Immature natural killer cell (primary cell): Measurements from ENCODE around the gene SORCS2. TPM values are rescaled to one million over a fixed set of nuclear protein-coding genes. Genes with fewer than 3 reads are reported as not detected.

Experiments
- DNase-seq, 3 donors: peaks; one replicate each; pipeline ENCODE4 v3.0.0; 2022; ENCODE audit warnings: mixed read lengths in 1 of 3
- H3K27ac Mint-ChIP-seq, 6 donors: one replicate each; pipeline ENCODE4 v1.8.0; 2020; ENCODE audit warnings: mixed read lengths in 6 of 6, mild to moderate bottlenecking in 5 of 6, inconsistent platforms in 4 of 6, moderate library complexity in 3 of 6
- H3K27me3 Mint-ChIP-seq, 3 donors: one replicate each; pipeline ENCODE4 v1.8.0; 2020 to 2021; ENCODE audit warnings: low read depth in 3 of 3, mild to moderate bottlenecking in 3 of 3, mixed read lengths in 3 of 3, moderate library complexity in 3 of 3, inconsistent platforms in 1 of 3
- H3K36me3 Mint-ChIP-seq, 3 donors: one replicate each; pipeline ENCODE4 v1.8.0; 2020; ENCODE audit warnings: mixed read lengths in 3 of 3, inconsistent platforms in 2 of 3, mild to moderate bottlenecking in 2 of 3
- H3K4me1 Mint-ChIP-seq, 2 donors: one replicate each; pipeline ENCODE4 v1.8.0; 2020; ENCODE audit warnings: inconsistent platforms in 2 of 2, mild to moderate bottlenecking in 2 of 2, mixed read lengths in 2 of 2, moderate library complexity in 1 of 2
- H3K4me3 Mint-ChIP-seq, 5 donors: one replicate each; pipeline ENCODE4 v1.8.0; 2020; ENCODE audit warnings: mild to moderate bottlenecking in 5 of 5, mixed read lengths in 5 of 5, inconsistent platforms in 3 of 5, moderate library complexity in 3 of 5
- H3K9me3 Mint-ChIP-seq, 6 donors: one replicate each; pipeline ENCODE4 v1.8.0; 2020; ENCODE audit warnings: mild to moderate bottlenecking in 6 of 6, mixed read lengths in 6 of 6, inconsistent platforms in 4 of 6, moderate library complexity in 3 of 6
- polyA plus RNA-seq, 3 donors: library from polyadenylated mRNA; unstranded; fragments of 300-500 nt; fragmentation: Illumina TruSeq; gene quantifications; one replicate each; pipeline ENCODE4 v1.2.3, GENCODE V29; 2021

Gene SORCS2
- polyA plus RNA-seq, 3 donors from 2014 or later, result 0.04 to 0.16 TPM; not detected in 1

GRCh38 chr4:7301126-7301785, 108.9 kb downstream of the SORCS2 start:
- Mint-ChIP-seq H3K36me3 (no peaks in the 10 kb centered on the region), H3K27me3 (peaks cover 1 to 16% (median 14%) of the 10 kb centered on the region in 3 donors), H3K4me3 (no peak overlapping the region)

DNA sequence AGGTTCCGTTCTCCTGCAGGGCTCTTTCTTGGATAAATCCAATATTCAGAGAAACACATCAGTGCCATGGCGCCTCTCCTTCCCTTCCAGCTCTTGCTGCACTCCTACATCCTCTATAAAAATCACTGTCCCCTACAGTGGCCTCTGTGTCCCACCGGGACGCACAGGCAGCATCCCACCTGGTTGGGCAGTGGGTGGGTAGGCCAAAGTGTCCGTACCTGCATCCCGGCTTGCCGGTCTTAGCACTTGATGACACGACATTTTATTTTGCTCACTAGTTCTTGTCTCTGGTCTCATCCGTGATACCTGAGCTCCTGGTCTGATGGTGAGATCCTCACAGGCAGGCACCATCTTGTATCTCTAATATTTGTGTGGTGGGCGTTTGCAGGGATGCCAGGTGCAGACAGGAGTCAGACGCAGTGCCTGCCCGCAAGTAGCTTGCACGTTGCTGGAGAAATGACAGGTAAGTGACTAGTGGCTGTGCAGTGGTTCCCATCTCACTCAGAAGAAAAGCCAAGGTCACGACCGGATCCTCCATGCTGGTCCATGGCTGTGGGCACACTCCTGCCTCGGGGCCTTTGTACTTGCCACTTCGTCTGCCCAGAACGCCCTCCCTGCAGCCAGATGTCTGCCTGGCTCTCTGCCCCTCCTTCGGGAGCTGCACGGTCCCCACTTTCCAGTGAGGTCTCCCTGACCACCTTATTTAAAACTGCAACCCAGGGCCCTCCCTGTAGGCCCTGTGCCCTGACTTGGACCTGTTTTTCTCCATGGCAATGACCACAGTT, 109.7 kb downstream of the SORCS2 start:
- Mint-ChIP-seq H3K9me3 (no peaks in the 10 kb centered on the region), H3K27me3 (peaks cover 1 to 17% (median 14%) of the 10 kb centered on the region in 3 donors), H3K27ac (no peak overlapping the region), H3K4me1 (no peaks in the 10 kb centered on the region), H3K36me3 (no peaks in the 10 kb centered on the region), H3K4me3 (no peak overlapping the region)
- DNase-seq, result no peak

More at GRCh38 chr4:7301126-7301785, 108.9 kb downstream of the SORCS2 start:
- Mint-ChIP-seq H3K9me3 (no peaks in the 10 kb centered on the region), H3K27ac (peak overlapping the region in 1 of 6 donors; percentile 83), H3K4me1 (no peaks in the 10 kb centered on the region)
- no peak for DNase-seq

GRCh38 chr4:7302781-7303404, 110.6 kb downstream of the SORCS2 start:
- Mint-ChIP-seq H3K27me3 (peaks cover 1 to 19% (median 16%) of the 10 kb centered on the region in 3 donors), H3K36me3 (no peaks in the 10 kb centered on the region), H3K4me1 (no peaks in the 10 kb centered on the region), H3K9me3 (no peaks in the 10 kb centered on the region), H3K27ac (no peak overlapping the region), H3K4me3 (no peak overlapping the region)
- no peak for DNase-seq

DNA sequence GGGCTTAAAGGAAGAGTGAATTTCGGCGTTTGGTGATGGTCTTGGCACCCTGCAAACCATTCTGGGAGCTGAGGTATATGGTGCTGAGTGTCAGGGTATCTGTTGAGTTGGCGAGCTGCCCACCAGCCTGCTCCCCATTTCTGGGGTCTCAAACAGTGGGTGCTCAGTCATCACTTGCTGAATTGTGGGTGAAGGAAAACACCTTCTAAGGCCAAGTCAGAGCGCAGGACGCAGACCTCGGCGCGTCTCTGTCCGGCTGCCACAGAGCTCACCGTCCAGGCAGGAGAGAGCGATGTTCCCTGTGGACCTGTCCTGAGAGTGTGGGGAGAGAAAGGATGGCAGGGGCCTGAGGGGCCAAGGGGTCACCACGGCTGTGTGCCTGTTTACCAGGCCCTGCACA, 111.2 kb downstream of the SORCS2 start:
- Mint-ChIP-seq H3K4me3 (no peak overlapping the region), H3K4me1 (no peaks in the 10 kb centered on the region), H3K36me3 (no peaks in the 10 kb centered on the region), H3K27ac (no peak overlapping the region), H3K27me3 (peaks cover 1 to 19% (median 11%) of the 10 kb centered on the region in 3 donors), H3K9me3 (no peaks in the 10 kb centered on the region)
- DNase-seq, result no peak

- H3K36me3 Mint-ChIP-seq, result no peaks in the 10 kb centered on the region
- H3K4me1 Mint-ChIP-seq, result no peaks in the 10 kb centered on the region
- no peak overlapping the region for H3K4me3 Mint-ChIP-seq
- peaks cover 1 to 16% (median 9%) of the 10 kb centered on the region in 3 donors for H3K27me3 Mint-ChIP-seq
- no peaks in the 10 kb centered on the region for H3K9me3 Mint-ChIP-seq
- H3K27ac Mint-ChIP-seq, result no peak overlapping the region
- DNase-seq, result no peak
Measured at GRCh38 chr4:7304436-7304835, 112.1 kb downstream of the SORCS2 start.

DNA sequence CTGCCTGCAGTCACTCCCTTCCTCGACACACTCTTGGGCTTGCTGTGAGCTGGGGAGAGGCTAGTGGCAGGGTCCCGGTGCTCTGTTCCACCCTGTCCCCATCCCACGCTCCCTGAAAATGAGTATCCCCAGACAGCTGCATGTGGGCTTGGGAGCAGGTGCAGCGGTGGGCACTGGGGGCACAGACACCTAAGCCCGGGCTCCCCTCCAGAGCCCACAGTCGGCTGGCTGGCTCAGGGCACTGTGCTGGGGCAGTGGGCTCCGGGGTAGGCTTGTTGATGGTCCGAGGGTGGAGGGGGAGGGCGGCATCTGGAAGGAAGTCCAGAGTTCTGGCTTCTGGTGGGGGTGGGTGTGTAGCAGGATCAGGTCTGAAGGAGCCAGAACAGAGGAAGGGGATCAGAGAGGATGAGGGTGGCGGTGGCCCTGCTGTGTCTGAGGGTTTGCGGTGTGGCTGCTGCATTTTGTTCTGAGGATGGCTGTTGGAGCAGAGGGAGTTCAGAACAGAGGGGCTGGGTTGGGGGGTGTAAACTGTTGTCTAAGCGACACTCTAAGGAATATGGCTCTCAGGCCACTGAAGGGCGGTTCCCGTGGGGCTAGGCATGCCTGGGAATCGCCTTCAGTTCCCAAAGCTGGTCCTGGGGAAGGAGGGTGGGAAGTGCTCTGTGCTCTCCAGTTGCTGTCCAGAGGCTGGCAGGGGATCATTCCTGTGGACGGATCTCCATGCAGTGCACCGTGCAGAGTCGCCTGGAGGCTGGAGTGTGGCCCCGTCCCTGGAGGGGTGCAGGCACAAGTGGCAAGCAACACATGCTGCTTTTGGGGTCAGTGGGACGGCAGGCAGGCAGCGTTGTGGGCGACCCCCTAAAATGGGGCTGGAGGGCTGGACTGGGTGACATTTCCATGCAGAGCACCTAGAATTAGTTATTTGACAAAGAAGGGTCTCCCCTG, 114.0 kb downstream of the SORCS2 start:
- no peak for DNase-seq
- no peak overlapping the region for H3K4me3 Mint-ChIP-seq
- H3K27ac Mint-ChIP-seq, result no peak overlapping the region

GRCh38 chr4:7306986-7307385, 114.6 kb downstream of the SORCS2 start:
- DNase-seq, result no peak
- Mint-ChIP-seq H3K9me3 (no peaks in the 10 kb centered on the region), H3K27me3 (peaks cover 1 to 11% (median 7%) of the 10 kb centered on the region in 3 donors), H3K4me3 (no peak overlapping the region), H3K36me3 (no peaks in the 10 kb centered on the region), H3K27ac (no peak overlapping the region), H3K4me1 (no peaks in the 10 kb centered on the region)

More for the DNA sequence above, 114.0 kb downstream of the SORCS2 start:
- Mint-ChIP-seq H3K27me3 (peaks cover 1 to 11% (median 7%) of the 10 kb centered on the region in 3 donors), H3K4me1 (no peaks in the 10 kb centered on the region), H3K36me3 (no peaks in the 10 kb centered on the region), H3K9me3 (no peaks in the 10 kb centered on the region)

DNA sequence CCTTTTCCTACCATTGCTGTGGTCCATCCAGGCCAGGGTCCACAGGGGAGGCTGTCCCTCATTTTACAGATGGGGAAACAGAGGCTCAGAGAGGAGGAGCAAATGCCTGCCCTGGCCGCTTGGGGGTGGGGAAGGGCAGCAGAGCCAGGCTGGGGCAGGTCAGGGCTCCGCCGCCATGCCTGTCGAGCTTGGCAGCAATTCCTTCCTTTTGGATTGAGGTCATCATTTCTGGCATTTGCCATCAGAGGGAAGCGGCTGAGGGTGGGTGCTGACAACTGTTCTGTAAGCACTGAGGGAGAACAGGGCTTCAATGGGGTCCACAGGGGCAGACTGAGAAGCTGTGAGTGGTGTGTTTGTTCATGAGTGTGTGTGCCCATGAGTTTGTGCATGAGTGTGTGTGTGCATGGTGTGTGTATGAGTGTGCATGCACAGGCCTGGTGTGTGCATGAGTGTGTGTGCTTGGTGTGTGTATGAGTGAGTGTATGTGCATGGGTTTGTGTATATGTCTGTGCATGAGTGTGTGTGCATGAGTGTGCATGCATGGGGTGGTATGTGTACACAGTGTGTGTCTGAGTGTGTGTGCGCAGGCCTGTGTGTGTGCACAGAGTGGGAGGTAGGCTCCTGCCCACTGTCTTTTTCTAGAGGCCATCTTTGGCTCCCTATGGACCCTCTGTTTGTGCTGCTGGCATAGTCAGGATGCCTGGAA, 115.2 kb downstream of the SORCS2 start:
- H3K9me3 Mint-ChIP-seq, result no peaks in the 10 kb centered on the region

DNA sequence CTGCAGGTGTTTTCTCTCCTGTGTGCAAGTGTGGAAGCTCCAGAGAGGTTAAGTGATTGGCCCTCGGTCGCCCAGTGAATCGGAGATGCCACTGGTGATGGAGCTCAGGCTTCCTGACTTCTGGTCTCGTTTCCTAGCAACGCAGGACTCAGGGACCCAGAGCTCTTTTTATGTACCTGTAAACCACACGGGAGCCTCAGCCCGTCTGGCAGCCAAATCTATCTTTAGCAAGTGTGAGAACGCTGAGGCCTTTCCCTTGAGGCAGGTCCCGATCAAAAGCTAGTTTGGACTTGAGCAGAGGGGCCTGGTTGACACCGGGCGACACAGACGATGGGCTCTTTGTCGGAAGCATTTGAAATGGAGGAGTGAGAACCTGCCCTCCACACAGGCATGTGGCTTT, 116.8 kb downstream of the SORCS2 start:
- H3K4me3 Mint-ChIP-seq, result no peak overlapping the region
- H3K9me3 Mint-ChIP-seq, result no peaks in the 10 kb centered on the region
- H3K27me3 Mint-ChIP-seq, result peaks cover 1 to 8% (median 4%) of the 10 kb centered on the region in 3 donors
- DNase-seq, result no peak
- no peak overlapping the region for H3K27ac Mint-ChIP-seq
- H3K36me3 Mint-ChIP-seq, result no peaks in the 10 kb centered on the region
- no peaks in the 10 kb centered on the region for H3K4me1 Mint-ChIP-seq

More for the DNA sequence above, 115.2 kb downstream of the SORCS2 start:
- Mint-ChIP-seq H3K4me3 (no peak overlapping the region), H3K27ac (no peak overlapping the region), H3K27me3 (peaks cover 1 to 11% (median 7%) of the 10 kb centered on the region in 3 donors), H3K36me3 (no peaks in the 10 kb centered on the region), H3K4me1 (no peaks in the 10 kb centered on the region)
- DNase-seq, result no peak

- H3K27me3 Mint-ChIP-seq, result peaks cover 1 to 8% (median 4%) of the 10 kb centered on the region in 3 donors
- H3K36me3 Mint-ChIP-seq, result no peaks in the 10 kb centered on the region
- H3K9me3 Mint-ChIP-seq, result no peaks in the 10 kb centered on the region
- no peaks in the 10 kb centered on the region for H3K4me1 Mint-ChIP-seq
- H3K27ac Mint-ChIP-seq, result no peak overlapping the region
- H3K4me3 Mint-ChIP-seq, result no peak overlapping the region
- DNase-seq, result no peak
Measured at GRCh38 chr4:7309636-7310390, 117.5 kb downstream of the SORCS2 start.

DNA sequence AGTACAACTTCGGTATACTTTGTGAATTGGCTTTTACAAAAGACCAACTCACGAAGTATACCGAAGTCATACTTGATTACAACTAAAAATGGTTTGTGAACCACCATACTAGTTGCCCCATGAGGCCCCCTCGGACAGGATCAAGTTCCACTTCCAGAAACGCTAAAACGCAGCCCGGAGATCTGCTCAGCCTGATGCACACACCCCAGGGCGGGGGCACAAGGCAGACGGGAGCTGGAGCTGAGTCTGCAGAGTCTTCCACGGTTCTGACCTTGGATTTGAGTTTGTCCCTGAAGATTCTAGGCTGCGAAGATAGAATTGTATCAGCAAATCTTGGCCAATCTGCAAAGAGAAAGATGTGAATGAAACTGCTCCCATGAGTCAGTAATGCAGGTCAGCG, 118.1 kb downstream of the SORCS2 start:
- Mint-ChIP-seq H3K36me3 (peaks cover 0 to 4% (median 0%) of the 10 kb centered on the region in 3 donors), H3K4me1 (no peaks in the 10 kb centered on the region), H3K4me3 (no peak overlapping the region), H3K9me3 (no peaks in the 10 kb centered on the region), H3K27ac (no peak overlapping the region), H3K27me3 (peaks cover 0 to 8% (median 4%) of the 10 kb centered on the region in 3 donors)
- DNase-seq, result no peak

- no peak for DNase-seq
- Mint-ChIP-seq H3K9me3 (no peaks in the 10 kb centered on the region), H3K36me3 (peaks cover 0 to 10% (median 0%) of the 10 kb centered on the region in 3 donors), H3K4me3 (no peak overlapping the region), H3K27ac (no peak overlapping the region), H3K4me1 (no peaks in the 10 kb centered on the region), H3K27me3 (peaks cover 0 to 6% (median 6%) of the 10 kb centered on the region in 3 donors)
Measured at GRCh38 chr4:7311205-7311604, 118.9 kb downstream of the SORCS2 start.
